OCI-LY7 (cell line): ENCODE measurements around the gene OLFML2B.

Experiments
- CTCF ChIP-seq: fragments of 200-600 bp; sonication (generic); conservative IDR thresholded peaks from 2 replicates; pipeline ENCODE4 v1.5.1; 2014; ENCODE audit warnings: mild to moderate bottlenecking, antibody characterized with exemption, low read length, moderate library complexity, mixed read lengths
- EZH2phosphoT487 ChIP-seq: fragments of 200-600 bp; sonication (generic); IDR thresholded peaks from 2 replicates; pipeline ENCODE4 v1.6.1; 2018; ENCODE audit warnings: low read depth, borderline replicate concordance, mild to moderate bottlenecking, mixed run types, antibody characterized with exemption, low read length, moderate library complexity, mixed read lengths

GRCh38 chr1:162065016-162065415 is 41.3 kb upstream of the OLFML2B start:
- TF ChIP-seq CTCF, result no peak
- TF ChIP-seq EZH2phosphoT487, result no peak
